Esophagus squamous epithelium (tissue), 4 donors: ENCODE results near the gene GID8.

Experiments
- POLR2A ChIP-seq, 4 donors: fragments of 450-650 bp; IDR thresholded peaks; one replicate each; pipeline ENCODE4 v1.6.1; 2017; ENCODE audit warnings: antibody characterized with exemption in 4 of 4, mild to moderate bottlenecking in 4 of 4, moderate library complexity in 3 of 4
- TF ChIP-seq, protein P1 (sequence below), 6 experiments: fragments of 450-650 bp in 4 of 6; fragments of 200-600 bp in 2 of 6; sonication (generic) in 2 of 6; IDR thresholded peaks; one replicate each; pipeline ENCODE4 v1.5.1; 2016 to 2019; ENCODE audit warnings: antibody characterized with exemption in 6 of 6, mild to moderate bottlenecking in 4 of 6, moderate library complexity in 4 of 6

- TF ChIP-seq, protein P1, sequence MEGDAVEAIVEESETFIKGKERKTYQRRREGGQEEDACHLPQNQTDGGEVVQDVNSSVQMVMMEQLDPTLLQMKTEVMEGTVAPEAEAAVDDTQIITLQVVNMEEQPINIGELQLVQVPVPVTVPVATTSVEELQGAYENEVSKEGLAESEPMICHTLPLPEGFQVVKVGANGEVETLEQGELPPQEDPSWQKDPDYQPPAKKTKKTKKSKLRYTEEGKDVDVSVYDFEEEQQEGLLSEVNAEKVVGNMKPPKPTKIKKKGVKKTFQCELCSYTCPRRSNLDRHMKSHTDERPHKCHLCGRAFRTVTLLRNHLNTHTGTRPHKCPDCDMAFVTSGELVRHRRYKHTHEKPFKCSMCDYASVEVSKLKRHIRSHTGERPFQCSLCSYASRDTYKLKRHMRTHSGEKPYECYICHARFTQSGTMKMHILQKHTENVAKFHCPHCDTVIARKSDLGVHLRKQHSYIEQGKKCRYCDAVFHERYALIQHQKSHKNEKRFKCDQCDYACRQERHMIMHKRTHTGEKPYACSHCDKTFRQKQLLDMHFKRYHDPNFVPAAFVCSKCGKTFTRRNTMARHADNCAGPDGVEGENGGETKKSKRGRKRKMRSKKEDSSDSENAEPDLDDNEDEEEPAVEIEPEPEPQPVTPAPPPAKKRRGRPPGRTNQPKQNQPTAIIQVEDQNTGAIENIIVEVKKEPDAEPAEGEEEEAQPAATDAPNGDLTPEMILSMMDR (IDR thresholded peaks at IDR 0.05): no peak
- TF ChIP-seq POLR2A (IDR thresholded peaks at IDR 0.05): no peak
These were observed 12.0 kb downstream of the GID8 start for GRCh38 chr20:62949962-62950361.
